ENCODE results near the gene SSBP3. TPM values are rescaled to one million over a fixed set of nuclear protein-coding genes. Genes with fewer than 3 reads are reported as not detected.
A peak's percentile ranks its signal among the peaks of the same experiment; 100 is the strongest.
"Not testable (repeated sequence)": the region's sequence is repeated elsewhere in the genome, so short reads cannot be mapped to it uniquely, and the experiment has no call there.

SSBP3 gene
- polyA plus RNA-seq, 4 donors: 24.2 to 41.9 (median 32.2) TPM

- peaks cover 0 to 32% (median 0%) of the 10 kb centered on the region in 3 donors for H3K36me3 ChIP-seq (ENCODE audit: control insufficient read depth in 3 of 3, insufficient read depth in 2 of 3, low read depth in 1 of 3, low read length in 3 of 3)
- no peaks in the 10 kb centered on the region for H3K27me3 ChIP-seq (ENCODE audit: control insufficient read depth in 3 of 3, insufficient read depth in 3 of 3, low read length in 3 of 3)
- H3K27ac ChIP-seq (ENCODE audit: low read depth in 1 of 3, low read length in 2 of 3): no peak overlapping the region
- FAIRE-seq (no peak), DNase-seq (peak in 1 of 2 donors; percentile 18)
- no peaks in the 10 kb centered on the region for H3K9me3 ChIP-seq (ENCODE audit: control insufficient read depth in 2 of 2, insufficient read depth in 1 of 2, low read depth in 1 of 2, low read length in 1 of 2)
- 56 to 59% (median 59%) methylated on average over 6 of the region's 6 CpGs for WGBS, 3 donors
- H3K4me3 ChIP-seq (ENCODE audit: low read depth in 1 of 3, low read length in 3 of 3): no peak overlapping the region
- H3K4me1 ChIP-seq (ENCODE audit: control insufficient read depth in 3 of 3, insufficient read depth in 2 of 3, low read depth in 1 of 3, low read length in 2 of 3): peaks cover 2 to 37% (median 5%) of the 10 kb centered on the region in 3 donors
Observed at GRCh38 chr1:54354899-54355298, 51.3 kb downstream of the SSBP3 start.

- no peak for FAIRE-seq
- no peak overlapping the region for H3K4me3 ChIP-seq (ENCODE audit: low read depth in 1 of 3, low read length in 3 of 3)
Observed at GRCh38 chr1:54353959-54354358, 52.2 kb downstream of the SSBP3 start.

GRCh38 chr1:54352755-54353154 is 53.4 kb downstream of the SSBP3 start:
- no peak overlapping the region for H3K27ac ChIP-seq (ENCODE audit: low read depth in 1 of 3, low read length in 2 of 3)
- DNase-seq (no peak), FAIRE-seq (no peak)
- 86 to 97% (median 92%) methylated on average over 17 of the region's 17 CpGs for WGBS, 3 donors
- H3K4me3 ChIP-seq (ENCODE audit: low read depth in 1 of 3, low read length in 3 of 3): no peak overlapping the region
- H3K4me1 ChIP-seq (ENCODE audit: control insufficient read depth in 3 of 3, insufficient read depth in 2 of 3, low read depth in 1 of 3, low read length in 2 of 3): peaks cover 5 to 48% (median 6%) of the 10 kb centered on the region in 3 donors
- peaks cover 0 to 21% (median 0%) of the 10 kb centered on the region in 3 donors for H3K36me3 ChIP-seq (ENCODE audit: control insufficient read depth in 3 of 3, insufficient read depth in 2 of 3, low read depth in 1 of 3, low read length in 3 of 3)
- no peaks in the 10 kb centered on the region for H3K9me3 ChIP-seq (ENCODE audit: control insufficient read depth in 2 of 2, insufficient read depth in 1 of 2, low read depth in 1 of 2, low read length in 1 of 2)
- H3K27me3 ChIP-seq (ENCODE audit: control insufficient read depth in 3 of 3, insufficient read depth in 3 of 3, low read length in 3 of 3): no peaks in the 10 kb centered on the region

More at GRCh38 chr1:54353959-54354358, 52.2 kb downstream of the SSBP3 start:
- H3K27ac ChIP-seq (ENCODE audit: low read depth in 1 of 3, low read length in 2 of 3): no peak overlapping the region
- H3K9me3 ChIP-seq (ENCODE audit: control insufficient read depth in 2 of 2, insufficient read depth in 1 of 2, low read depth in 1 of 2, low read length in 1 of 2): no peaks in the 10 kb centered on the region
- H3K27me3 ChIP-seq (ENCODE audit: control insufficient read depth in 3 of 3, insufficient read depth in 3 of 3, low read length in 3 of 3): no peaks in the 10 kb centered on the region
- H3K36me3 ChIP-seq (ENCODE audit: control insufficient read depth in 3 of 3, insufficient read depth in 2 of 3, low read depth in 1 of 3, low read length in 3 of 3): peaks cover 0 to 28% (median 0%) of the 10 kb centered on the region in 3 donors
- 71 to 79% (median 73%) methylated on average over 4 of the region's 4 CpGs for WGBS, 3 donors
- peaks cover 2 to 40% (median 5%) of the 10 kb centered on the region in 3 donors for H3K4me1 ChIP-seq (ENCODE audit: control insufficient read depth in 3 of 3, insufficient read depth in 2 of 3, low read depth in 1 of 3, low read length in 2 of 3)
- no peak for DNase-seq

GRCh38 chr1:54350360-54350759 is 55.8 kb downstream of the SSBP3 start:
- H3K27me3 ChIP-seq (ENCODE audit: control insufficient read depth in 3 of 3, insufficient read depth in 3 of 3, low read length in 3 of 3): no peaks in the 10 kb centered on the region
- H3K4me3 ChIP-seq (ENCODE audit: low read depth in 1 of 3, low read length in 3 of 3): no peak overlapping the region
- 59 to 61% (median 59%) methylated on average over 5 of the region's 5 CpGs for WGBS, 3 donors
- no peaks in the 10 kb centered on the region for H3K9me3 ChIP-seq (ENCODE audit: control insufficient read depth in 2 of 2, insufficient read depth in 1 of 2, low read depth in 1 of 2, low read length in 1 of 2)
- FAIRE-seq (no peak), DNase-seq (no peak)
- peaks cover 0 to 19% (median 0%) of the 10 kb centered on the region in 3 donors for H3K36me3 ChIP-seq (ENCODE audit: control insufficient read depth in 3 of 3, insufficient read depth in 2 of 3, low read depth in 1 of 3, low read length in 3 of 3)
- H3K27ac ChIP-seq (ENCODE audit: low read depth in 1 of 3, low read length in 2 of 3): no peak overlapping the region
- peaks cover 4 to 41% (median 5%) of the 10 kb centered on the region in 3 donors for H3K4me1 ChIP-seq (ENCODE audit: control insufficient read depth in 3 of 3, insufficient read depth in 2 of 3, low read depth in 1 of 3, low read length in 2 of 3)

- peaks cover 4 to 24% (median 4%) of the 10 kb centered on the region in 3 donors for H3K4me1 ChIP-seq (ENCODE audit: control insufficient read depth in 3 of 3, insufficient read depth in 2 of 3, low read depth in 1 of 3, low read length in 2 of 3)
Observed at GRCh38 chr1:54348700-54349021, 57.5 kb downstream of the SSBP3 start.

GRCh38 chr1:54347955-54348699 is 58.1 kb downstream of the SSBP3 start:
- DNase-seq (peak; percentile 93 to 94), FAIRE-seq (no peak)
- Histone ChIP-seq H3K4me3 (ENCODE audit: low read depth in 1 of 3, low read length in 3 of 3) (no peak overlapping the region), H3K9me3 (ENCODE audit: control insufficient read depth in 2 of 2, insufficient read depth in 1 of 2, low read depth in 1 of 2, low read length in 1 of 2) (no peaks in the 10 kb centered on the region), H3K36me3 (ENCODE audit: control insufficient read depth in 3 of 3, insufficient read depth in 2 of 3, low read depth in 1 of 3, low read length in 3 of 3) (peaks cover 0 to 29% (median 0%) of the 10 kb centered on the region in 3 donors), H3K27ac (ENCODE audit: low read depth in 1 of 3, low read length in 2 of 3) (peak overlapping the region; percentile 61 to 84 (median 63)), H3K4me1 (ENCODE audit: control insufficient read depth in 3 of 3, insufficient read depth in 2 of 3, low read depth in 1 of 3, low read length in 2 of 3) (peaks cover 4 to 20% (median 4%) of the 10 kb centered on the region in 3 donors), H3K27me3 (ENCODE audit: control insufficient read depth in 3 of 3, insufficient read depth in 3 of 3, low read length in 3 of 3) (no peaks in the 10 kb centered on the region)
- 17 to 63% (median 29%) methylated on average over 13 to 14 of the region's 14 CpGs for WGBS, 3 donors

More at GRCh38 chr1:54348700-54349021, 57.5 kb downstream of the SSBP3 start:
- FAIRE-seq: no peak
- no peaks in the 10 kb centered on the region for H3K27me3 ChIP-seq (ENCODE audit: control insufficient read depth in 3 of 3, insufficient read depth in 3 of 3, low read length in 3 of 3)
- 58 to 76% (median 64%) methylated on average over 5 of the region's 5 CpGs for WGBS, 3 donors
- no peak for DNase-seq
- no peak overlapping the region for H3K4me3 ChIP-seq (ENCODE audit: low read depth in 1 of 3, low read length in 3 of 3)
- peaks cover 0 to 28% (median 0%) of the 10 kb centered on the region in 3 donors for H3K36me3 ChIP-seq (ENCODE audit: control insufficient read depth in 3 of 3, insufficient read depth in 2 of 3, low read depth in 1 of 3, low read length in 3 of 3)
- H3K27ac ChIP-seq (ENCODE audit: low read depth in 1 of 3, low read length in 2 of 3): peak overlapping the region; percentile 61 to 84 (median 63)
- H3K9me3 ChIP-seq (ENCODE audit: control insufficient read depth in 2 of 2, insufficient read depth in 1 of 2, low read depth in 1 of 2, low read length in 1 of 2): no peaks in the 10 kb centered on the region

GRCh38 chr1:54347261-54347954 is 58.8 kb downstream of the SSBP3 start:
- DNase-seq (no peak), FAIRE-seq (no peak)
- 27 to 74% (median 45%) methylated on average over 6 of the region's 6 CpGs for WGBS, 3 donors
- H3K27ac ChIP-seq (ENCODE audit: low read depth in 1 of 3, low read length in 2 of 3): peak overlapping the region; percentile 37 to 84 (median 63)
- H3K27me3 ChIP-seq (ENCODE audit: control insufficient read depth in 3 of 3, insufficient read depth in 3 of 3, low read length in 3 of 3): no peaks in the 10 kb centered on the region
- no peak overlapping the region for H3K4me3 ChIP-seq (ENCODE audit: low read depth in 1 of 3, low read length in 3 of 3)
- no peaks in the 10 kb centered on the region for H3K9me3 ChIP-seq (ENCODE audit: control insufficient read depth in 2 of 2, insufficient read depth in 1 of 2, low read depth in 1 of 2, low read length in 1 of 2)
- peaks cover 0 to 22% (median 0%) of the 10 kb centered on the region in 3 donors for H3K36me3 ChIP-seq (ENCODE audit: control insufficient read depth in 3 of 3, insufficient read depth in 2 of 3, low read depth in 1 of 3, low read length in 3 of 3)
- peaks cover 0 to 26% (median 4%) of the 10 kb centered on the region in 3 donors for H3K4me1 ChIP-seq (ENCODE audit: control insufficient read depth in 3 of 3, insufficient read depth in 2 of 3, low read depth in 1 of 3, low read length in 2 of 3)

GRCh38 chr1:54345548-54345947 is 60.6 kb downstream of the SSBP3 start:
- not testable (repeated sequence) for DNase-seq; FAIRE-seq; H3K27me3 ChIP-seq (ENCODE audit: control insufficient read depth in 3 of 3, insufficient read depth in 3 of 3, low read length in 3 of 3); H3K4me3 ChIP-seq (ENCODE audit: low read depth in 1 of 3, low read length in 3 of 3); H3K27ac ChIP-seq (ENCODE audit: low read depth in 1 of 3, low read length in 2 of 3); H3K9me3 ChIP-seq (ENCODE audit: control insufficient read depth in 2 of 2, insufficient read depth in 1 of 2, low read depth in 1 of 2, low read length in 1 of 2)
- H3K36me3 ChIP-seq (ENCODE audit: control insufficient read depth in 3 of 3, insufficient read depth in 2 of 3, low read depth in 1 of 3, low read length in 3 of 3): peaks cover 0 to 26% (median 0%) of the 10 kb centered on the region in 3 donors
- H3K4me1 ChIP-seq (ENCODE audit: control insufficient read depth in 3 of 3, insufficient read depth in 2 of 3, low read depth in 1 of 3, low read length in 2 of 3): peaks cover 0 to 29% (median 4%) of the 10 kb centered on the region in 3 donors
- WGBS, 3 donors: 90 to 94% (median 90%) methylated on average over 13 of the region's 13 CpGs
